ENCODE data around the gene BMPR1B. TPM values are rescaled to one million over a fixed set of nuclear protein-coding genes. Genes with fewer than 3 reads are reported as not detected.

BMPR1B gene
- 5.3 TPM for total RNA-seq

DNA sequence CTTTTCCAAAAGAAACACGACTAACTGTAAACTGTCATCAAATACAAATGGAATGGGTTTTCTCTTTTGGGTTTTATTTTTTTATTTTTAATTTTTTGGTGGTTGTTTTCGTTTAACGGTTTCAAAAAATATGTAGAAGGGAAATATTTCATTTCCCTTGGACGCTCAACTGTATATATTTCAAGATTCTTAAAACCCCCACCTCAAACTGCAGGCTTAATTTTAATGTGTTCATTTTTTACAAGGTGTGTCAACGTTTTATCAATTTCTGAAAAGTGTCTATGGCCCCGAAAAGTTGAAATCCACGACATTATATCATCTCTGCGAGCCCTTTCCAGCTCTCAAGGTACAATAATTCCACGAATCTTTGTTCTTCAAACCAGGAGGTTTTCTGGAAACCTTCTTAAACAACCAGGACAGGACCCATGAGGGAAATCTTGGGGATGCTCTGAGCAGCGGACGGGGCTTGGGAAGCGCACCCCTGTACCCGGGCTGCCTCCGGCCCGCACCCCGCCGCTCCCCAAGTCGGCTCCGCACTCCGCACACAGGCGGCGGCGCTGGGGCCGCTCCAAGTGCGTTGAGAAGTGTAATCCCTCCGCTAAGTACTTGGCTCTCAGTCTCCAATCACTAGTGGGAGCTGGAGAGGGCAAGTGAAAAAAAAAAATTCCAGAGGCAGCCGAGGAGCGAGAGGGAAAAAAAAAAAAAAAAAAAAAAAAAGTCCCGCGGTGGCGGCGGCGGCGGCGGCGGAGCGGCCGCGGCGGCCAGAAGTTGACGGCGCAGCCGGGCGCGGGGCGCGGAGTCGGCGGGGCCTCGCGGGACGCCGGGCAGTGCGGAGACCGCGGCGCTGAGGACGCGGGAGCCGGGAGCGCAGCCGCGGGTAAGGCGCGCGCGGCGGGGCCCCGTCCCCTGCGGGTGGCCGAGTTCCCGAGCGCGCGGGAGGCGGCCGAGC is at the start of gene BMPR1B:
Gene BMPR1B (plus strand): TSS at position 764 of the 949 bp plus-strand sequence. CDS start 346,470 bp downstream, outside the sequence.
- DNase-seq (ENCODE audit: low spot score): no peak

DNA sequence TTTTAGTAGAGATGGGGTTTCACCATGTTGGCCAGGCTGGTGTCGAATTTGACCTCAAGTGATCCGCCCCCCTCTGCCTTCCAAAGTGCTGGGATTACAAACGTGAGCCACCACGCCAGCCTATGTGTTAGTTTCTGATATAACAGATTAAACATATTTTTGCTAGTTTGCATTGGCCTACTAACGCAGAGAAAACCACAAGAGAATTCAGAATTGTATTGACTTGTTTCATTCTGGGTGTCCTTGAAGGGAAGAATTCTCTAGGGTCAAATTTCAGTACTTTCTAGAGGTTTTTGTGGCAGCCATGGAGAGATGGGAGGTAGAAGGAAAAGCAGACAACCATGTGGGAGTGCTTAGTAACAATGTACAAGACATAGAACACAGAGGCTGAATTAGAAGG is 46.1 kb upstream of the BMPR1B start:
- DNase-seq (ENCODE audit: low spot score): no peak

DNA sequence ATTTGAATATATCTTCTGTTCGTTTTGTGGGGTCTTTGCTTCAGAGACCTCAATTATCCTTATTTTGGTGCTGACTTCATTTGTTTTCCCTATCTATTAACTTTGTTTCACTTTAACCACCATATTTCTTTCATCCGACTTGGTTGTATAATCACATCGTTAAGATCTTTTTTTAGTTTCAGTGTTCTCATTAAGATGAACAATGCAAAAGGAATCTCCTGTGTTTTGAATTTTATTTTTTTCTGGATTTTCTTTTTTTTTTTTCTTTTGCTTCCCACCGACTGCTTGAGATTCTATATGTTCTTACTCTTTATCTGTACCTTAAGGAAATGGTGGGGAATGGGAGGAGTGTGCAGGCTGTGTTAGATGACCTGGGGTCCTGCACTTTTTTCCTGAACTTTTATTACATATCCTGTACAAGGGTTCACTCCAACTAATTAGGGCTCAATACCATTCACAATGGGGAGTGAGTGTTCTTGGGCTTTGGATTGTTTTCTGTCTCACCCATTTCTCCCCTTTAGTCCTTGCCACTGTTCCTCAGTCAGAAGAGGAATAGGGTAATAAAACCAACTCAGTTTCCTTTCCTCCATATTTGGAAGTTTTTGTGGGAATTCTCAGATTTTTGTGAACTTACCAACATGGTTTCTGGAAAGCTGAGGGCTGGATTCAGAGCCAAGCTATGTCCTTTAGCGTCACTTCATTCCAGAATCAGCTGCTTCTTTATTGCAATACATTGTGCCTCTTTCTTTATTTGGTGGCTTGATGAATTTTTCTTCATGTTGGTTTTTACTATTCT is 43.2 kb upstream of the BMPR1B start:
- no peak for DNase-seq (ENCODE audit: low spot score)

DNA sequence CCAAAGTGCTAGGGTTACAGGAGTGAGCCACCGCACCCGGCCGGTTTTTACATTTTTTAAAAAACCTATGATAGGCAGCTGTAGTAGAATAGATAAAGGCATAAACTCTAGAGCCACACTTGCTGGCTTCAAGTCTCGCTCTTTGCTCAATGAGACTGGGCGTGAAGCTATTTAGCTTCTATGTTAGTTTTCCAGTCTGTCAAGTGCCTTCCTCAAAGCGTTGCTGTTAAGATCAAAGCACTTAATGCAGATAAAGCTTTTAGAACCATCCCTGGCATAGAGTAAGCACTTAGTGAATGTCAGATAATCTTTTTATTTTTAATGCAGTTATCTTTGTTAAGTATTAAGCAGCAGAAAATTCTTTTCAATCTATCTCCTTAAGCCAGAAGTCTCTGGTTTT is 42.0 kb upstream of the BMPR1B start:
- no peak for DNase-seq (ENCODE audit: low spot score)

DNA sequence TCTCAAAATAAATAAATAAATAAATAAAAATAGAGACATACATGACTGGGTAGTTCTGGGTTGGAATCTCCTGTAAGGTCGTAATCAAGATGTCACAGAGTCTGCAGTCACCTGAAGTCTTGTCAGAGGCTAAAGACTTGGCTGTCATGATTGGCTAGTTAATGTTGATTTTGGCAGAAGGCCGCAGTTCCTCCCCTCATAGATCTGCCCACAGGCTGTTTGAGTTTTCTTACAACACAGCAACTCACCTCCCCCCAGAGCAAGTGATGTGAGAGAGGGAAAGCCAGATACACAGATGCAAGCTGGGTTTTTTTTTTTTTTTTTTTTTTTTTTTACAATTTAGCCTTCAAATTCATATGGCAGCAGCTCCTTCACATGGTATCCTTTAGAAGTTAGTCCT is 36.4 kb upstream of the BMPR1B start:
- no peak for DNase-seq (ENCODE audit: low spot score)

DNA sequence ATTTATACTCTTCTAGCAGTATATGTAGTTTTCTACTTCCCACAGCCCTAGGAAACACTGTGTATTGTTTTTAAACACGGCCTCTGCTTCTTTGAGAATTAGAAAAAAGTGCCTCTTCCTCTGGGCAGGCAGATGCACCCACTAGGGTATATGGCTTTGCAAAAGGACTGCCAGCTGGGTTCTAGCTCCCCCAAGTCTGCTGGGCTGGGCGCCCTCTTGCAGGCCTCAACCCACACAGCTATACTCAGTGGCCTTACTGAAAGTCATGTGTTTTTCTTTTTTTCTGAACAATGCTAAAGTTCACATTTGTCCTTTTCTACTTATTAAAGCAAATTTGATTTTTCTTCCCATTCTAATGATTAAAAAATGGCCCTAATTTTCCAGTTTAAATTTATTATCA is 35.5 kb upstream of the BMPR1B start:
- no peak for DNase-seq (ENCODE audit: low spot score)

DNA sequence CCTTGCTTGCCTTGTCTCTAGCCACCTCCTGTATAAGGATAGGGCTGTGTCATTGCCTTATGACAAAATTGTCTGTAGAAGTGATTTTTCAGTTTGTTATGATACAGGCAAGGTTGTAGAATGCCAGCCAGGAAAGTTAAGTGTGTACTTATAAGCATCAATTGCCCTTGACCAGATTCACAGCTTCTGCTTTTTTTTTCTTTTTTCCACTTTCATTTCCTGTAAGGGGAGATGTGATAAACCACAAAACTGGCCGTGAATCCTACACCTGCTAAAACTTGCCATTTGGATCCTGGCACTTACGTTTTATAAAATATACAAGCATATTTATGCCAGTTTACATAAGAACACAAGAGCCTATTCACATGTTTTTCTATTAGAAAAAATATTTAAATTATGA is 35.0 kb upstream of the BMPR1B start:
- no peak for DNase-seq (ENCODE audit: low spot score)

DNA sequence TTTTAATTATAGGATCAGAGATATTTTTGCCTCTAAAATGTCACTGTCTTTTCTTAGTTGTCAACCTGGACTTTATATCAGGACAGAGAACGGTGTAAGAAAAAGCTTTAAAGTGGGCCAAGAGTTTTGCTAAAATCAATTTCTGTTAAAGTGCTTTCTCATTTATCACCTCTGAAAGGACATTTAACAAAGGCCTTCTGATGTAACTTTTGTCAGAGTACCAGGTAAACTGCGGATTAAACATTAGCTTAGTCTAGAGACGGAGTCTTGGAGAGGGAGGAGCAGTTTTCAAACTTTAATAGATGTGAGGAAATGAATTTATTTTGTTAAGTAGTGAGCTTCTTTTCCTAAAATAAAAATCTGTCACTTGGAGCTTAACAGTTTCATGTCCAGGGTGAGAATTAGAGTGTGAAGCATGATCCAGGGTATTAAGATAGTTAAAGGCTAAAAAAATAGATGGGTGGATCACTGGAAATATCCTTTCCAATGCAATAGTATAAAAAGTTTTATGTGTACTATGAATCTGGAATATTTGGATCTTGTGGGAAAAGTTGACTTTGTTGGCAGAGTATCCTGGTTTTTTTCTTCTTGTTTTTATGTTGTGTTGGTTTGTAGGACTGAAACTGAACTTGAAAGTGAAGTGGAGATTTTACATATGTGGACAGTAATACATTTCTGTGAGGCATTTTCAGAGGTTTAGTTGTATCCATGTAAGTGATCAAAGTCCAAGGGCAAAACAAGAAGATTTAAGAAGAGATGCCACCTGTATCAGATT is 33.6 kb upstream of the BMPR1B start:
- DNase-seq (ENCODE audit: low spot score): no peak

DNA sequence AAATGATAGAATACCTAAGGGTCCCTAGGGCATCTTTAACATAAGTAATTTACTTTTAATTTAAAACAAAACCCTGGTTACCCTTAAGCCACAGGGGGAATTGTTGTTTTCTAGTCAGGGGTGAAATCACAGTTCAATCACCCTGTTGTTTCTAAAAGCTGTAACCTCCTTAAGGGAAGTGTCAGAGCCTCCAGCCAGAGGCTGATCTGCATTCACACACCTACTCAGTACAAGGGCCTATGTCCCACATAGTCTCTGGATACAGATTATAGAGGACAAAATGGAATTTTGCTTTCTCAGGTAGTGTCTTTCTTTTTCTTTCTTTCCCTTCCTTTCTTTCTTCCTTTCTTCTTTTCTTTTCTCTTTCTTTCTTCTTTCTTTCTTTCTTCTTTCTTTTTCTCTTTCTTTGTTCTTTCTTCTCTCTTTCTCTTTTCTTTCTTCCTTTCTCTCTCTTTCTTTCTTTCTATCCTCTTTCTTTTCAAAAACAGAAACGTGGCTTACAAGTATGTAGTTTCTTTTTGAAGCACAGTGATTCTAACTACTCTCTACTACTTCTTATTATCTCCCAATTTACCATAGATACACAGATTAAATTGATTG is 31.1 kb upstream of the BMPR1B start:
- no peak for DNase-seq (ENCODE audit: low spot score)

DNA sequence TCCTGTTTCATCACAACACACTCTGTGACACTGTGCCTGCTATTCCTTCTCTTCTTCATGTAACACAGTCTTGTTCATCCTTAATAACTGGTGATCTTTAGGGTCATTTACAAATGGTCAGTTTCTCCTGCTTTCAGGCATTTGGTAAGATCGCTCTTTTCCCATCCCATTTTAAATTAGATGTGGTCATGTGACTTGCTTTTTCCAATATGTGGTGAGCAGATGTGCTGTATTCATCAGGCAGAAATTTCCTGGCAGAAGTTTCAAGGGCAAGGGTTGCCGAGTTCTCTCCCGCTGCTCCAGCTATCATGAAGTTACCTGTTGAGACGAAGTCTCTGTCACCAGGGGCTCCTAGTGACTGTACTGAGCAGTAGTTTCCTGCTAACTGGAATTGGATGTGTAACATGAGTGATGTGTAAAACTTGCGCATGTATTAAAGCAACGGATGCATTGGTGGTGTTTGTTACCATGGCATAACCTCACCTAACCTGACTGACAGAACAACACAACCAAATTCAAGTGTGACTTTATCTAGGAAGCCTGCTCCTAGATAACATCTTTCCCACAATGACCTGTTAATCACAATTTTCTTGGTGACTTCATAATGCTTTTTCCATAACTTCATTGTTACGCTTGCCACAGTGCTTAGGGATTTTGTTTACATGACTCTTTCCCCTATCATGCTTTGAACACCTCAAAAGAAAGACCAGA is 29.5 kb upstream of the BMPR1B start:
- no peak for DNase-seq (ENCODE audit: low spot score)

DNA sequence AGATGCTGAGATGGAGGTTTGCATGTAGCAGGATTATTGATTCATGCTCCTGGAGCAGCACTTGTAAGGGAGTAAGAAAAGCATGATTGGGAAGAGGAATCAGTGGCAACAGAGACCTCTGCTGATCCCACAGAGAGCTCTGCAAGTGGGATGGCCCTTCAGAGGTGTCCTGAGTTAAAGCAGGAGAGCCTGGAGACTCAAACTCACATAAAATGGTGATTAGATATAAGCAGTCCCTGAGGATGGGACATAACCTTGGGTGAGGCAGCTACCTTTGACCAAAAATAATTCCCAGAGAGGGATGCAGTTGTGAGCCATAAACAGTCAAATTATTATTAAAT is 25.4 kb upstream of the BMPR1B start:
- no peak for DNase-seq (ENCODE audit: low spot score)

DNA sequence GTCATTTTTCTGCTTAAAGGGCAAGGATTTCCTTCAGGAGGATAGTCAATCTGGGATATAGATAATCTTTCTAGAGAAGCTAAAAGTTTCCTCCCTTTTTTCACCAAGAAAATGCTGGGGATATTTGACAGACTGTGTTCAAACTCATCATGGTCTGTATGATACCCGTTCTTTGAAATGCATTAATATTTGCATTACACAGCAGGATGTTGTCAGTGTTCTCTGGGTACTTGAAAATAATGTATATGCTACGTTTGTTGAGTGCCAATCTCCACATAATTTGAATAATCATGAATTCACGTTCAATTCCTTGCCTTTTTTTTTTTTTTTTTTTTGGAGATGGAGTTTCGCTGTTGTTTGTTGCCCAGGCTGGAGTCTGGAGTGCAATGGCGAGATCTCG is 18.0 kb upstream of the BMPR1B start:
- DNase-seq (ENCODE audit: low spot score): no peak

DNA sequence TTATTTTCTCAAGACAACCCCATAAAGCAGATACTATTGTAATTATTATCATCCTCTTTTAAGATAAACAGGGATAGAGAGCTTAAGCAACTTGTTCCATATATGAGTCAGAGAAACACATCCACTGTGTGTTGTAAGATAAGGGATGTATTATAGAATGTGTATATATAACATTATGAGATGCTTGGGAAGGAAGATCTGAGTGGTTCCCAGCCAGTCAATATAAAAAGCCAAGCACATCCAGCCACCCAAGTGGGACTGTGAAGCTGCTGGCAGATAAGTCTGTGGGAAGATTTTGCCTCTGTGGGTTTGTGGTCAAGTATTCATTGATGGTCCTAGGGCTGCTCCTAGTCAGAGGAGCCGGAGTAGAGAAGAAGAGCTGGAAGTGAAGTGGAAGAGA is 16.5 kb upstream of the BMPR1B start:
- no peak for DNase-seq (ENCODE audit: low spot score)

DNA sequence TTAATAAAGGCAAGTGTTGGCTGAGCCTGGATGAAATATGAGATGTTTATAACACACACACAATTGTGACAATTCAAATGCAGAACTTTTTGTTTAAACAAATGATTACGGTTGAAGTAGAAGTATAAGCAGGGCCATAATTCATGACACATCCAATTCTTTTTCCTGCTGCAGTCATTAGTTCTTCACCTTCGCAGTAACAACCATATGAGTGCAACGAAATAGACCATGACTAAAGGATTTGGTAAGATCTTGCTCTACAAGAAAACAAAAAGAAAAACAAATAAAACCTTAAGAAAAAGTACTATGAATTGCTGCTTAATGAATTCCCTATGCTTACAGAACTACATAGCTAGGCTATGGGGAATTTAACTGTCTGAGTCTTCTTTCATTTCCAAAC is 13.9 kb upstream of the BMPR1B start:
- DNase-seq (ENCODE audit: low spot score): no peak

DNA sequence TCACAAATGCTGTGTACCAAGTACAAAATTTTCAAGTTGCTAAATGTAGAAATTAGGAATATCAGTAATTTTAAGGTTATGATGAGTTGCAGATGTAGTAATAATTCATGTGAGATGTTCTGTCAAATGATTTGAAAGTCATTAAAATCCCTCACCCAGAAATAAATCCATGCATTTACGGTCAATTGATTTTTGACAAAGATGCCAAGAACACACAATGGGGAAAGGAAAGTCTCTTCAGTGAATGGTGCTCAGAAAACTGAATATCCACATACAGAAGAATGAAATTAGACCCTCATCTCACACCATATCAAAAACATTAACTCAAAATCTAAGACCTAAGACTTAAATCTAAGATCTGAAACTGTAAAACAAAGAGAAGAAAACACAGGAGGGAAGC is 12.9 kb upstream of the BMPR1B start:
- DNase-seq (ENCODE audit: low spot score): no peak

DNA sequence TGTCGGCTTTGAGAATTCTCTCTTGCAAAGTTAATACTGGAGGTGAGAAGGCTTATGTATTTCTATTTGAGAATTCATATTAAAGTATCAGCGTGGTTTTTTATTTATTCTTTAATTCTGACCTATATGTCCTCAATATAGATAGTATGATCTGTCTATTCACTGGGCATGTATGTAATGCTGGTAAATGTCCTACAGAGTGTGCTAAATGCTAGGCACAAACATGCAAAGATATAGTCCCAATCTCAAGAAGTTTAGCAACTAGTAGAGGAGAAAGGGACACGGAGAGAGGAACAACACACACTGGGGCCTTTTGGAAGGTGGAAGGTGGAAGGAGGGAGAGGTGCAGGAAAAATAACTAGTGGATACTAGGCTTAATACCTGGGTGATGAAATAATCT is 11.0 kb upstream of the BMPR1B start:
- no peak for DNase-seq (ENCODE audit: low spot score)

DNA sequence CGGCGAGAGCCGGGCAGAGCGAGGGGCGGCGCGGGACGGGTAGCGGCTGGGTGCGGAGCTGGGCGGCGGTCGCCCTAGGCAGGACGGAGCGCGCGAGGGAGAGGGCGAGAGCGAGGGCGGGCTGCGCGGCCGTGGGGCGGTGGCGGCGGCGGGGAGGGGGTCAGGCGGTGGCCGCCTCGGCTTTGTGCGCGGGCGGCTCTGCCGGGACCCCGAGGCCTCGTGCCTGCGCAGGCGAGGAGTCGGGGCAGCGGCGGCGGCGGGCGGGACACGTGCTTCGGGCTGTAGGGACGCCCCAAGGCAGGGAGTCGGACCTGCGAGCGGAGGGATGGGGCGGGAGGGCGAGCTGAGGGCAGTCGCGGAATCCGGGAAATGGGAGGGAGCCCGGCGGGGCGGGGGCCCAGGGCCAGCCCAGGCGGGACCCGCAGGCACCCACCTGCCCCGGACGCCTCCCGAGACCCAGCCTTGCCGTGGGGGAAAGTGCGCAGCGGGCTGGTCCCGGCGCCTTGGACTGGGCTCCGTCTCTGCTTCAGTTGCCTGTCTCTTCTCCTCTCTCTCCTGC is 465 bp downstream of the BMPR1B start:
- peak; percentile 43 for DNase-seq (ENCODE audit: low spot score)

DNA sequence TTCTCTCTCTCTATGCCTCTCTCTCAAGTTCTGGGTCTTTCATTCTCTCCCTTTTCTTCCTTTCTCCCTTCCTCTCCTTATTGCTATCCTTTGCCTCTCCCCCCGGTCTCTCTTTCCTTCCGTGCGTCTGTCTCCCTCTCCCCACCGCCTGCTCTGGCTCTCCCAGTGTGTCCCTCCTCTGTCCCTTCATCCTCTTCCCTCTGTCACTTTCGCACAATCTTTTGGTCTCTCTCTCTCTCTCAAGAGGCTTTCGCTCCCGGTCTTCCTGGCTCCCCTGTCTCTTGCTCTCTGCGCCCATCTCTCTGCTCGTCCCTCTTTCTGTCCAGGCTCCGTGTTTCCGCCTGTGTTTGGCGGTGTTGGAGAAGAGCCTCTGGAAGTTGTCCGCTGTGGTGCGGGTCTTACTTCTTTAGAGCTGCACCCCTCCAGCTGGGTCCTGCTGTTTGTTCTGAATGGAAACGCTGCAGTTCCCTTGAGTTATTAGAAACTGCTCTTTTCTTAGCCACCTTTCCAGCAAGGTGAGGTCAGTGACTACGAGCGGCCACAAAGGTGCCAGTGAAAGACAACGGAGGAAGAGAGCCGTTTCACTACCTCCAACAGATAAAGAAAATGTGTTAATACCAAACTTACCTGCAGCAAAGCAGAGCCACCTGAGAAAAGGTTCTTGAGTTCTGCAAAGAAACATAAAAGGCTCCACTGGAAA is 1.1 kb downstream of the BMPR1B start:
- no peak for DNase-seq (ENCODE audit: low spot score)

DNA sequence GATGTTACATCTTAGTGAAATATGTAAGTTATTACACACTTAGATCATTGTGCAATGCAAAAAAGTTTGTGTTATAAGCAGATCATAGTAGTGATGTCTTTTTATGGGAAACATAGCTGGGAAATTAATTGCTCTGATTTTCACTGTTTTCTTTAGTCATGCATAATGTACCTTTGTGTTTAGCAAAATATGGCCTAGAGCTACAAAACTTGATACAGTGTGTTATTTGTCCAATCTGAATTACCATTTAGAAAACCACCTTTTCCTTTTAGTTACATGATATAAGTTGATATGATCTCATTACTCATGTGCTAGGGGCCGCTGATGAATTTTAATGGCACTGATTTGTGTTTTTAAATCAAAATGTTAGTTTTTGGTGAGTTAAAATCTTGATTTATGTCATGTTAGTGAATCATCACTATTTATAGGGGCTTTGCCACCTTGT is 2.0 kb downstream of the BMPR1B start:
- DNase-seq (ENCODE audit: low spot score): no peak

DNA sequence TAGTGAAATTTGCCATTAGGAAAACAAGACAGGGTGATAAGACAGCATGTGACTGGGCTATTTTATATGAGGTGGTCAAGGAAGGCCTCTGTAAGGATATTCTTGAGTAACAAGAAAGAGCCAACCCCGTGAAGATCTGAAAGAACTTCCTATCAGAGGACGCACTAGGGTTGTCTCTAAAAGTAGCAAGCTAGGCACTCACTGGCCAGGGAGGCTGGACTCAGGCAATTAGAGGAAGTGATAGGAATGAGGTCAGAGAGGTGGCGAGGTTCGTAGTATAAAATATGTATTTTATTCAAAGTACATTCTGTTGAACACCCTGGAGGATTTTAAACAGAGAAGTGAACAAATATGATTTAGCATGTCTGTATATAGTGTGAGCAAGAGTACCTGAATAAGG is 4.6 kb downstream of the BMPR1B start:
- no peak for DNase-seq (ENCODE audit: low spot score)
